Measurements from ENCODE around the gene CLEC16A. TPM values are rescaled to one million over a fixed set of nuclear protein-coding genes. Genes with fewer than 3 reads are reported as not detected.

Gene CLEC16A
- total and polyA plus RNA-seq, 9 of the 15 experiments (the other 6 are each of a cell fraction or from before 2014, with no cell fraction given): 1.00 to 22.3 (median 10.0) TPM

GRCh38 chr16:11171448-11171709 is 227.0 kb downstream of the CLEC16A start:
- BruUV-seq (replicated peaks): no TSS peak
- Histone ChIP-seq H3K4me3 (no peak overlapping the region), H4K20me1 (replicated peaks; ENCODE audit: control insufficient read depth, insufficient read depth, low read length) (no peaks in the 10 kb centered on the region), H3K9me1 (ENCODE audit: control insufficient read depth, insufficient read depth, low read length) (no peaks in the 10 kb centered on the region), H3K36me3 (ENCODE audit: control insufficient read depth, insufficient read depth, low read length) (peaks cover 17% of the 10 kb centered on the region), H3K4me1 (replicated peaks in 1 of 2; ENCODE audit: control insufficient read depth in 2 of 2, insufficient read depth in 2 of 2, low read length in 2 of 2) (peaks cover 7 to 15% of the 10 kb centered on the region in 2 experiments; a peak in 3 of 5 replicates), H3K27ac (ENCODE audit: extremely low read depth, low read depth, low read length) (no peak overlapping the region), H3K27me3 (ENCODE audit: control insufficient read depth in 2 of 2, insufficient read depth in 2 of 2, low read length in 2 of 2) (no peaks in the 10 kb centered on the region; a peak in 1 of 5 replicates), H3K9me3 (replicated peaks; ENCODE audit: control insufficient read depth, insufficient read depth, low read depth, low read length) (no peaks in the 10 kb centered on the region), H3K9ac (ENCODE audit: insufficient read depth in 1 of 2, low read depth in 2 of 2, low read length in 2 of 2) (no peak overlapping the region; a peak in 1 of 4 replicates), H3K4me2 (ENCODE audit: insufficient read depth, low read length) (no peak overlapping the region), H3K79me2 (ENCODE audit: control insufficient read depth, insufficient read depth, low read length) (no peaks in the 10 kb centered on the region), H2AFZ (ENCODE audit: low read depth, low read length) (no peak overlapping the region)
- ChIA-PET CTCF (ENCODE audit: low intra/inter-chr PET ratio) (no interaction called here), POLR2A (interaction anchor here (0.7 to 1.0 kb wide), 4 partner anchors 9 to 19 kb away, joined by 3 to 5 read pairs (median 4); no protein-coding TSS in a partner anchor)
- FAIRE-seq (no peak), DNase-seq (ENCODE audit: extremely low read depth in 1 of 4, low spot score in 3 of 4) (no peak), ATAC-seq (no peak)
- WGBS (ENCODE audit: insufficient coverage, low coverage, missing lambda C conversion rate): 94% methylated on average over 4 of the region's 4 CpGs
- intact Hi-C loops (cut with micrococcal nuclease): no loop called here
- in situ Hi-C loops (cut with MboI): no loop called here
- no peak for TF ChIP-seq TCF15 (CRISPR knock-in tag; IDR thresholded peaks at IDR 0.05)
- no peak for TF ChIP-seq CHD4 (IDR thresholded peaks at IDR 0.05; ENCODE audit: insufficient read depth, insufficient replicate concordance, low read depth, low read length, poor library complexity, severe bottlenecking)
- TF ChIP-seq YBX1 (IDR thresholded peaks at IDR 0.05): no peak
- TF ChIP-seq HMGXB4 (CRISPR knock-in tag; IDR thresholded peaks at IDR 0.05): no peak

Measured in K562 (cell line).